IPS-18c (cell line): ENCODE measurements around the gene DOCK4.

Source experiments
- H3K4me3 ChIP-seq: 2 replicates; pipeline ENCODE4 v1.7.0; 2013; ENCODE audit warnings: low read depth, mild to moderate bottlenecking, low read length, moderate library complexity; ENCODE audit not compliant: insufficient read depth
- H3K9me3 ChIP-seq: one replicate; pipeline ENCODE4 v1.6.1; 2013; ENCODE audit warnings: mild to moderate bottlenecking, low read length, moderate library complexity; ENCODE audit not compliant: control insufficient read depth, insufficient read depth

Gene DOCK4

DNA sequence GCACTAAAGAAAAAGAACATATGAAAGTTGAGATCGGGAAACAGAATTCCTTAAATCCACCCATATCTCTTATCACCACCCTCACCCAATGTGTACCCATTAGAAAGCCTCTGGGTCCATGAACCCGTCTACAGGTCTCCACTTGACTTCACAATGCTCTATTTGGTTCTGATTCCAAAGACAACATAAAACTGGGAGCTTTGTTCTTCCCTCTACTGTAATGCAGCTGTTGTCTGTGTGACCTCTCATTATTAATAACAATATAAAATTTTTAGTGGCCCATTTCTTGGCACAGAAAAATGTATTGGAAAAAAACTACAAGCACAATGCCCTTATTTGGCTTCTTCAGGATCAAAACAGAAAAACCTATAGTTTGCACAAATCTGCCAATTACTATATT is 30.0 kb downstream of the DOCK4 start:
- no peaks in the 10 kb centered on the region for H3K9me3 ChIP-seq
- H3K4me3 ChIP-seq = no peak overlapping the region

- no peaks in the 10 kb centered on the region for H3K9me3 ChIP-seq
- no peak overlapping the region for H3K4me3 ChIP-seq
Observed at GRCh38 chr7:112174192-112174591, 32.0 kb downstream of the DOCK4 start.

- Histone ChIP-seq H3K4me3 (no peak overlapping the region), H3K9me3 (no peaks in the 10 kb centered on the region)
Observed at GRCh38 chr7:112173568-112173905, 32.7 kb downstream of the DOCK4 start.

DNA sequence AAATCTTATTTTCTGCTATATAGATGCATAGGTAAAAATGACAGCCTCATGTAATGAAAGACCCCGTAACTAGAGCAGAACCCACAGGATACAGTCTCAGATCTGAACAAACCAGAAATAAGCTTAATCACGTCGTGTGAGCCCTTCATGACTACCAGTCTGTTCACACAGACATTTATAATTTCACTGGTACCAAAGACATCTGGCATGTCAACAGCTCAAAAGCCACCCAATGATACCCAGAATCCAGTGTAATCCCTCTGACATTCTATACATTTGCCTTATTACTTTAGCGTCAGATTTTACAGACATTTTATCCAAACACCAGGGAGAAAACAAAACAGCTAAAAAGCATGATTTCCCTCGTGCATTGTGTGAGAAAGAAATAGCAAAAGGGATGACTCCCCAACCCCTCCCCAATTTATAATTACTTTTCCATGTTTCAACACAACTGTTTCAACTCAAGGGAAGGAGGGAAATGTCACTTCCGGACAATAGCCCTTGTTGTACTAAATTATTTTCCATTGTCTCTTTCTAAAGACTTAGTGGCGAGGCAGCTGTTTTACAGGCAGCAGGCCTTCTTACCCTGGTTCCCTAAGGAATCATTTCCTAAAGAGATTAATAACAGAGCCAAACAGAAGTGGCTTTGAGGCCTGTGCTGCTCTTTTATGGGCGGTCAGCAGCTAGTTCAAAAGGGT is 33.2 kb downstream of the DOCK4 start:
- Histone ChIP-seq H3K4me3 (no peak overlapping the region), H3K9me3 (no peaks in the 10 kb centered on the region)

GRCh38 chr7:112171673-112172072 is 34.5 kb downstream of the DOCK4 start:
- Histone ChIP-seq H3K9me3 (no peaks in the 10 kb centered on the region), H3K4me3 (no peak overlapping the region)

DNA sequence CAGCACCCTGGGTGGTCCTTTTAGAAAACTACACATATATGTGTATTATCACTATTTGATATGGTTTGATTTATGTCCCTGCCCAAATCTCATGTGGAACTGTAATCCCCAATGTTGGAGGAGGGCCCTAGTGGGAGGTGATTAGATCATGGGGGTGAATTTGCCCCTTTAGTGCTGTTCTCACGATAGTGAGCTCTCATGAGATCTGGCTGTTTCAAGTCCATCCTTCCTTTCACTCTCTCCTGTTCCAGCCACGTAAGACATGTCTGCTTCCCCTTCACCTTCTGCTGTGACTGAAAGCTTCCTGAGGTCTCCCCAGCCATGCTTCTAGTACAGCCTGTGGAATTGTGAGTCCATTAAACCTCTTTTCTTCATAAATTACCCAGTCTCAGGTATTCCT is 37.3 kb downstream of the DOCK4 start:
- Histone ChIP-seq H3K4me3 (no peak overlapping the region), H3K9me3 (no peaks in the 10 kb centered on the region)

DNA sequence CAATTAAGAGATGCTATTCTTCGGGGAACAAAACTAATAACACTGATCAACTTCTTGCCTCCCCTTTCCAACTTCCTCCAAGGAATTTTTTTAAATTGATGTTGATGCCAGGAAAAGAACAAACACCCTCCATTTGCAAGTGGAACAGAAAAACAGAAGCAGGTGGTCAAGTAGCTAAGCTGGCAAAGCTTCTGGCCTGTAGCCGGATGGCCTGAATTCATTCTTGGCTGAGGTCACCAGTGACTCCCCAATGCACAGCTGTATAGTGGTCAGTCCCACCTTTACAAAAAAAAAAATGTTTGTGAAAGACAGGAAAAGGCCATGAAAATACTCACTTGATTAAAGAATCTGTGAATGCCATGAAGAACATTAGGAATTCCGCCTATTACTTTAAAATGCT is 39.1 kb downstream of the DOCK4 start:
- H3K4me3 ChIP-seq = no peak overlapping the region
- no peaks in the 10 kb centered on the region for H3K9me3 ChIP-seq

GRCh38 chr7:112162784-112163506 is 43.3 kb downstream of the DOCK4 start:
- H3K4me3 ChIP-seq = no peak overlapping the region
- H3K9me3 ChIP-seq = no peaks in the 10 kb centered on the region

GRCh38 chr7:112162142-112162766 is 43.9 kb downstream of the DOCK4 start:
- H3K9me3 ChIP-seq = no peaks in the 10 kb centered on the region
- H3K4me3 ChIP-seq = no peak overlapping the region

GRCh38 chr7:112161253-112162141 is 44.7 kb downstream of the DOCK4 start:
- Histone ChIP-seq H3K4me3 (no peak overlapping the region), H3K9me3 (no peaks in the 10 kb centered on the region)

DNA sequence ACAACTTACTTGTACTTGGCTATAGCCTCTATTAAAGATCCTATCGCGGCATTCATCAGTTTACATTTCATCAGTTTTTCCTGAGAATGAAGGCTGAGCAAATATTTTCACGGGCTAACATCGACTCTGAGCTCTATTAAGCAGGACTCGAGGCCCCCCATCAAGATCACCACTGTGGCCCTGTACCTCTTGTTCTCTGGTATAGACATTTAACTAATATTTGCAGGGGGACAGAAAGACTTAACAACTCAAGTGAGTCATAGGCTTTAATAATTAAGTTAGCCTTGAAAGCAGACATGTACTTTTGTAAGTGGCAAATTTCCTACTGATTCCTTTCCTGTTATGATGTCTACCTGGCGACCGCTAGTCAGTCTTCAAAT is 45.4 kb downstream of the DOCK4 start:
- Histone ChIP-seq H3K4me3 (no peak overlapping the region), H3K9me3 (no peaks in the 10 kb centered on the region)

DNA sequence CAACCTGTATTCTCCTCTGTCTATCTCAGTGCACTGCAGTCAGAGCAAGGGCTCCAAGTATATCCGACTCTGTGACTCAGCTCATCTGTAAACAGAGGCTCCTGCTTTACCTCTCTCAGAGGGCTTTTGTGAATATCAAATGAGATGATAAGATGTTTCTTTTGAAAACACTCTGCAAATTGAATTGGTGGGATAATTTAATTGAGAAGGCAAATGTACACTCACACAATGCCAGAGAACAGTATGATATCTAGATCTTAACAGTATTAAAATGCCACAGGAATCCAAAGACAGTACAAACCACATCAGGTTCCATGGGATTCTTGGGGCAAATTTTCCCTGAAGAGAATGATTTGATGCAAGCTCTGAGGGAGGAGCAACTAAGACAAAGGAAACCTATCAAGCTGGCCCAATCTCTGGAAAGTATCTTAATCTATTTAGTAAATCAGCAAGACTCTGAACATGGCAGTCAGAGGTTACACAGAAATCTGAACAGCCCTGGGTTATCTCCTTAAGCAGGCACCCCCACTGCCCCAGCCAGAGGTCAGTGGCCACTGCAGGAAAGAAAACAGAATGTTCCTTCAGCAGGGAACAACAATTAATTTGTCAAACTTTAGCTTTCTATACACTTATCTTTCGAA is 45.9 kb downstream of the DOCK4 start:
- no peaks in the 10 kb centered on the region for H3K9me3 ChIP-seq
- H3K4me3 ChIP-seq = no peak overlapping the region

DNA sequence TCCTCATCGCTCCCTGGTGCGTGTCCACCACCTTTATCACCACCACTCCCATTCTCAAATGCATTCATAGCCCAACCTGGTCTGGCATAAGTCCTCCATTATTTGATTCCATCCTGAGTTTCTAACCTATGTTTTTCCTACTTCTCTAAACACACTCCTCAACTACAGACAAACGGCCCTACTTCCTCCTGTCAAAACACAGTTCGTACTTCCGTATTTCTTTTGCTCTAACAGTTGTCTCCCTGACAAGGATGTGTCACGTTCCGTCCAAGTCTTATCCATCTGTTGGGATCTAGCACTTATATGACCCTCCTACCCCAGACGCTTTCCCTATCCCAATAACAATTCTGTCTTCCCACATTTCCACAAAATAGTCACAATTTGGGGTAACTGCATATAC is 46.8 kb downstream of the DOCK4 start:
- Histone ChIP-seq H3K9me3 (no peaks in the 10 kb centered on the region), H3K4me3 (no peak overlapping the region)

GRCh38 chr7:112157072-112157471 is 49.1 kb downstream of the DOCK4 start:
- Histone ChIP-seq H3K4me3 (no peak overlapping the region), H3K9me3 (no peaks in the 10 kb centered on the region)

DNA sequence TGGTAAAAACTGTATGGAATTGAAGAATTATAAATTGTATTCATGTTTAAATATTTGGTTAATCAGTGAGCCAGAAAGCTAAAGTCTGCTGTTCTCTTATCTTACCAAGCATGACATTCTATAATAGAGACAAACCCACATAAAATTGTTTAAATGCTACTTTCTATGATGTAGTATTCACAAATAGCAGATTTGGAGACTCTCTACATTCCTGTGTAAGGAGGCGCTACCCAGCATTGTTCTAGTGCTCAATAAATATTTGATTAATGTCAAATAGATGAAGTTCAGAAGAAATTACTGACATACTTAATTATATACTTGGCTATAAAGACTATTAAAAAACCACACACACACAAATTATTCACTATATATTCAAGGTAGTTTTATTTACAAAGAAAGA is 49.8 kb downstream of the DOCK4 start:
- no peak overlapping the region for H3K4me3 ChIP-seq

DNA sequence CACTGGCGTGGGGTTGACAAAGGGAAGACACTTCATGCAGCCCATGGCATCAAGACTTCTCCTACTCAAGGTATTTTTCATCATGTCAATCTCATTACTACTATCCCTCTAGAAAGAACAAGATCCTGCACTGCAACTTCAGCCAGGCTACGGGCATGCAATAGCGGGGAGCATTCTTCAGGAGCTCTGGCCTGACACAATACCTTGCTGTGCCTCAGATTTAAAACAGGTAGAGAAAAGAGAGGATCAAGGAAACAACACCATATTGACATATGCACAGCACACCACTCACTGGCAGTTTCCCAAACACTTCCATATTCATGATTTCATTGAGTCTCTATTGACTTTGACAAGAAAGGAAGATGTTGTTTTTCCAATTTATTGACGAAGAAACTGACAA is 51.5 kb downstream of the DOCK4 start:
- no peaks in the 10 kb centered on the region for H3K9me3 ChIP-seq
- no peak overlapping the region for H3K4me3 ChIP-seq

More for the DNA sequence above, 49.8 kb downstream of the DOCK4 start:
- no peaks in the 10 kb centered on the region for H3K9me3 ChIP-seq

GRCh38 chr7:112152186-112152585 is 54.0 kb downstream of the DOCK4 start:
- H3K4me3 ChIP-seq = no peak overlapping the region
- H3K9me3 ChIP-seq = no peaks in the 10 kb centered on the region
